PC-9 (cell line): ENCODE results near the gene AP1B1.
"Not testable (repeated sequence)": the region's sequence is repeated elsewhere in the genome, so short reads cannot be mapped to it uniquely, and the experiment has no call there.

Source experiments
- CTCF ChIP-seq: fragments of 200-600 bp; sonication (generic); conservative IDR thresholded peaks from 2 replicates; pipeline ENCODE4 v1.6.1; 2017; ENCODE audit warnings: mixed run types, antibody characterized with exemption, mild to moderate bottlenecking, moderate library complexity
- EZH2 ChIP-seq: fragments of 200-600 bp; sonication (generic); IDR thresholded peaks from 2 replicates; pipeline ENCODE4 v1.8.0; 2017; ENCODE audit warnings: antibody characterized with exemption, low read depth

GRCh38 chr22:29344889-29345288, 43.5 kb downstream of the AP1B1 start:
- not testable (repeated sequence) for TF ChIP-seq CTCF, EZH2
